GM23338 (cell line): ENCODE measurements around the gene CNOT9. TPM values are rescaled to one million over a fixed set of nuclear protein-coding genes. Genes with fewer than 3 reads are reported as not detected.

ENCODE experiments used
- ATAC-seq: fragments of 200-7000 bp; cut with Tn5 transposase; 3 replicates; pipeline ENCODE4 v1.9.1; 2020
- DNase-seq: peaks from one replicate; pipeline ENCODE4 v3.0.0-alpha.2; 2015; ENCODE audit warnings: low spot score
- H2AFZ ChIP-seq: fragments of 200-600 bp; sonication (generic); 2 replicates; pipeline ENCODE4 v1.8.0; 2016; ENCODE audit warnings: antibody characterized with exemption, mild to moderate bottlenecking, moderate library complexity
- H3F3A ChIP-seq: fragments of 200-600 bp; sonication (generic); replicated peaks from 2 replicates; pipeline ENCODE4 v1.8.0; 2017; ENCODE audit warnings: antibody characterized with exemption, mixed run types, low read depth
- H3K27ac ChIP-seq: fragments of 200-600 bp; sonication (generic); 2 replicates; pipeline ENCODE4 v1.6.1; 2016; ENCODE audit warnings: low read depth
- H3K27me3 ChIP-seq: fragments of 200-600 bp; sonication (generic); 2 replicates; pipeline ENCODE4 v1.8.0; 2016; ENCODE audit warnings: mild to moderate bottlenecking, mixed run types, moderate library complexity; ENCODE audit not compliant: insufficient read depth
- H3K36me3 ChIP-seq: fragments of 200-600 bp; sonication (generic); 2 replicates; pipeline ENCODE4 v1.8.0; 2016; ENCODE audit warnings: mild to moderate bottlenecking; ENCODE audit not compliant: insufficient read depth
- H3K4me1 ChIP-seq: fragments of 200-600 bp; sonication (generic); 2 replicates; pipeline ENCODE4 v1.8.0; 2016; ENCODE audit warnings: mild to moderate bottlenecking, moderate library complexity; ENCODE audit not compliant: insufficient read depth
- H3K4me2 ChIP-seq: fragments of 200-600 bp; sonication (generic); 2 replicates; pipeline ENCODE4 v1.7.1; 2017; ENCODE audit warnings: mixed run types
- H3K4me3 ChIP-seq: fragments of 200-600 bp; sonication (generic); 2 replicates; pipeline ENCODE4 v1.6.1; 2016; ENCODE audit warnings: mixed run types
- H3K79me2 ChIP-seq: fragments of 200-600 bp; sonication (generic); replicated peaks from 2 replicates; pipeline ENCODE4 v1.8.0; 2017; ENCODE audit warnings: mild to moderate bottlenecking; ENCODE audit not compliant: insufficient read depth
- H3K9me2 ChIP-seq: fragments of 200-600 bp; sonication (generic); 2 replicates; pipeline ENCODE4 v1.8.0; 2017; ENCODE audit not compliant: insufficient read depth
- H4K20me1 ChIP-seq: fragments of 200-600 bp; sonication (generic); replicated peaks from 2 replicates; pipeline ENCODE4 v1.8.0; 2017; ENCODE audit warnings: mild to moderate bottlenecking; ENCODE audit not compliant: insufficient read depth
- H3K27ac Mint-ChIP-seq: 2 replicates; pipeline ENCODE4 v1.8.0; 2020; ENCODE audit warnings: inconsistent platforms, mild to moderate bottlenecking, moderate library complexity, mixed read lengths
- H3K27me3 Mint-ChIP-seq: 3 replicates; pipeline ENCODE4 v1.8.0; 2022; ENCODE audit warnings: low read depth, mild to moderate bottlenecking, moderate library complexity, mixed read lengths, inconsistent platforms; ENCODE audit not compliant: insufficient read depth, poor library complexity
- H3K36me3 Mint-ChIP-seq: 3 replicates; pipeline ENCODE4 v1.8.0; 2021; ENCODE audit warnings: low read depth, mild to moderate bottlenecking, inconsistent platforms, moderate library complexity, mixed read lengths
- H3K4me1 Mint-ChIP-seq: 3 replicates; pipeline ENCODE4 v1.8.0; 2020; ENCODE audit warnings: mild to moderate bottlenecking, inconsistent platforms, mixed read lengths
- H3K4me3 Mint-ChIP-seq: 3 replicates; pipeline ENCODE4 v1.8.0; 2021; ENCODE audit warnings: moderate library complexity, mild to moderate bottlenecking, inconsistent platforms, mixed read lengths
- H3K9me3 Mint-ChIP-seq: 3 replicates; pipeline ENCODE4 v1.8.0; 2020; ENCODE audit warnings: moderate library complexity, mild to moderate bottlenecking, inconsistent platforms, mixed read lengths
- CREB1 ChIP-seq: fragments of 250-450 bp; sonication (Bioruptor Pico); IDR thresholded peaks from 2 replicates; pipeline ENCODE4 v1.5.0; 2020; ENCODE audit warnings: low read depth, mild to moderate bottlenecking, moderate library complexity
- CTCF ChIP-seq, 2 experiments: fragments of 200-600 bp in 1 of 2; sonication (generic) in 1 of 2; conservative IDR thresholded peaks; 2 replicates each; pipeline versions ENCODE4 v1.5.1 to v1.6.1; 2016 to 2017; ENCODE audit warnings: antibody characterized with exemption in 2 of 2, low read depth in 2 of 2, mild to moderate bottlenecking in 2 of 2, moderate library complexity in 1 of 2
- ETS1 ChIP-seq: IDR thresholded peaks from 2 replicates; pipeline ENCODE4 v1.6.1; 2016; ENCODE audit warnings: antibody characterized with exemption
- EZH2 ChIP-seq: fragments of 200-600 bp; sonication (generic); IDR thresholded peaks from one replicate; pipeline ENCODE4 v1.8.0; 2017; ENCODE audit warnings: antibody characterized with exemption, mild to moderate bottlenecking, low read depth; ENCODE audit not compliant: unreplicated experiment
- NANOG ChIP-seq: IDR thresholded peaks from 2 replicates; pipeline ENCODE4 v1.6.1; 2016; ENCODE audit warnings: antibody characterized with exemption, borderline replicate concordance
- POLR2AphosphoS5 ChIP-seq: IDR thresholded peaks from 2 replicates; pipeline ENCODE4 v1.6.1; 2016; ENCODE audit warnings: antibody characterized with exemption, low read depth
- REST ChIP-seq: IDR thresholded peaks from one replicate; pipeline ENCODE4 v1.6.1; 2018; ENCODE audit warnings: antibody characterized with exemption; ENCODE audit not compliant: unreplicated experiment
- STAT1 ChIP-seq: IDR thresholded peaks from one replicate; pipeline ENCODE4 v1.6.1; 2016; ENCODE audit warnings: antibody characterized with exemption; ENCODE audit not compliant: unreplicated experiment
- ZNF114 ChIP-seq: fragments of 250-450 bp; sonication (Bioruptor Pico); IDR thresholded peaks from 2 replicates; pipeline ENCODE4 v1.5.0; 2020; ENCODE audit warnings: mild to moderate bottlenecking, moderate library complexity
- ZNF331 ChIP-seq: fragments of 250-450 bp; sonication (Bioruptor Pico); IDR thresholded peaks from 2 replicates; pipeline ENCODE4 v1.5.0; 2020; ENCODE audit warnings: low read depth, mild to moderate bottlenecking, moderate library complexity
- ZNF462 ChIP-seq: fragments of 250-450 bp; sonication (Bioruptor Pico); IDR thresholded peaks from 2 replicates; pipeline ENCODE4 v1.5.0; 2020; ENCODE audit warnings: mild to moderate bottlenecking, moderate library complexity
- polyA plus RNA-seq: library from polyadenylated mRNA; unstranded; fragments of >200 nt; fragmentation: Nextera tagmentation; extraction: Ambion mirVana; gene quantifications from 2 replicates; pipeline ENCODE4 v1.2.1, GENCODE V29; 2016
- total RNA-seq: library from RNA; depleted of rRNA; stranded (reverse); fragments of >200 nt; shearing (Covaris generic); gene quantifications from 2 replicates; pipeline ENCODE4 v1.2.3, GENCODE V29; 2014

The CNOT9 gene
- total and polyA plus RNA-seq, 2 experiments from 2014 or later, result 55.3 to 132 TPM

- peaks cover 17% of the 10 kb centered on the region for H3K36me3 Mint-ChIP-seq
- no peaks in the 10 kb centered on the region for H3K9me3 Mint-ChIP-seq
- no peaks in the 10 kb centered on the region for H3K4me1 Mint-ChIP-seq
- Histone ChIP-seq H3K79me2 (no peaks in the 10 kb centered on the region), H3K36me3 (0 out of 2 replicates have a peak, but pooled peaks cover 5% of the 10 kb centered on the region), H4K20me1 (no peaks in the 10 kb centered on the region; the same call in 1 of the 2 replicates), H3K27me3 (no peaks in the 10 kb centered on the region), H3K4me1 (no peaks in the 10 kb centered on the region), H3K4me3 (no peak overlapping the region), H3K4me2 (no peak overlapping the region), H3K9me2 (no peaks in the 10 kb centered on the region; the same call in 1 of the 2 replicates), H3K27ac (no peak overlapping the region), H3F3A (no peaks in the 10 kb centered on the region), H2AFZ (no peak overlapping the region)
- H3K4me3 Mint-ChIP-seq, result no peak overlapping the region
- no peak overlapping the region for H3K27ac Mint-ChIP-seq
- DNase-seq (no peak), ATAC-seq (no peak)
- TF ChIP-seq ZNF114 (CRISPR knock-in tag), result no peak
- no peak for TF ChIP-seq CREB1 (CRISPR knock-in tag)
- no peak for TF ChIP-seq POLR2AphosphoS5
- TF ChIP-seq ETS1, result no peak
- no peak for TF ChIP-seq CTCF (conservative IDR thresholded peaks at IDR 0.05; ENCODE audit: low read depth in 2 of 2)
- no peak for TF ChIP-seq ZNF331 (CRISPR knock-in tag)
- TF ChIP-seq STAT1, result no peak
- TF ChIP-seq REST, result no peak
- TF ChIP-seq ZNF462 (CRISPR knock-in tag), result no peak
- TF ChIP-seq NANOG, result no peak
- TF ChIP-seq EZH2, result no peak
- peaks cover 10% of the 10 kb centered on the region for H3K27me3 Mint-ChIP-seq
Observed at GRCh38 chr2:218631837-218632236, 63.2 kb downstream of the CNOT9 start.
